Measurements from ENCODE around the gene SNX10.
"Not testable (repeated sequence)": the region's sequence is repeated elsewhere in the genome, so short reads cannot be mapped to it uniquely, and the experiment has no call there.

SNX10 gene, protein sequence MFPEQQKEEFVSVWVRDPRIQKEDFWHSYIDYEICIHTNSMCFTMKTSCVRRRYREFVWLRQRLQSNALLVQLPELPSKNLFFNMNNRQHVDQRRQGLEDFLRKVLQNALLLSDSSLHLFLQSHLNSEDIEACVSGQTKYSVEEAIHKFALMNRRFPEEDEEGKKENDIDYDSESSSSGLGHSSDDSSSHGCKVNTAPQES

GRCh38 chr7:26291699-26292538, at the start of gene SNX10:
Gene SNX10, plus strand, starts transcription at chr7:26291862. Its CDS starts 54,581 bp downstream, at chr7:26346443.
- ATAC-seq = peak; percentile 37 to 51

DNA sequence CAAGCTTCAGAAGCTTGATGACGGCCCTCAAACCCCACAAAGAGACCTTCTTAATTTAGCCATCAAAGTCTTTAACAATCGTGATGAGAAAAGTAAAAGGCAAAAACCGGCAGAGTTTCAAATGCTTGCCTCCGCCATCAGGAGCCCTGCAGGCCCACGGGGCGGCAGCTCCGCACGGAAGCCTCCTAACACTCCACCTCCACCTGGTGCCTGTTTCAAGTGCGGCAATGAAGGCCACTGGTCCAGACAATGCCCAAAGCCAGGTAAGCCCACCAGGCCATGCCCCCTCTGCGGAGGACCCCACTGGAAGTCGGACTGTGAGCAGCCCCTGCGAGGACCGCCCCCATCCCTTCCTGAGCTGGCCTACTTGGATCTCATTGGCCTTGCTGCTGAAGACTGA, 46.5 kb upstream of the SNX10 start:
- ATAC-seq = no peak

- no peak for ATAC-seq
Measured at GRCh38 chr7:26250239-26250638, 41.4 kb upstream of the SNX10 start.

DNA sequence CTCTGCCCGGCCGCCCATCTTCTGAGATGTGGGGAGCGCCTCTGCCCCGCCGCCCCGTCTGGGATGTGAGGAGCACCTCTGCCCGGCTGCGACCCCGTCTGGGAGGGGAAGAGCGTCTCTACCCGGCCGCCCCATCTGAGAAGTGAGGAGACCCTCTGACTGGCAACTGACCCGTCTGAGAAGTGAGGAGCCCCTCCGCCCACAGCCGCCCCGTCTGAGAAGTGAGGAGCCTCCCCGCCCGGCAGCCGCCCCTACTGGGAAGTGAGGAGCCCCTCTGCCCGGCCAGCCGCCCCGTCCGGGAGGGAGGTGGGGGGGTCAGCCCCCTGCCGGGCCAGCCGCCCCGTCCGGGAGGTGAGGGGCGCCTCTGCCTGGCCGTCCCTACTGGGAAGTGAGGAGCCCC, 29.8 kb upstream of the SNX10 start:
- not testable (repeated sequence) for ATAC-seq

GRCh38 chr7:26265065-26265464, 26.6 kb upstream of the SNX10 start:
- ATAC-seq = peak; percentile 79 to 85

DNA sequence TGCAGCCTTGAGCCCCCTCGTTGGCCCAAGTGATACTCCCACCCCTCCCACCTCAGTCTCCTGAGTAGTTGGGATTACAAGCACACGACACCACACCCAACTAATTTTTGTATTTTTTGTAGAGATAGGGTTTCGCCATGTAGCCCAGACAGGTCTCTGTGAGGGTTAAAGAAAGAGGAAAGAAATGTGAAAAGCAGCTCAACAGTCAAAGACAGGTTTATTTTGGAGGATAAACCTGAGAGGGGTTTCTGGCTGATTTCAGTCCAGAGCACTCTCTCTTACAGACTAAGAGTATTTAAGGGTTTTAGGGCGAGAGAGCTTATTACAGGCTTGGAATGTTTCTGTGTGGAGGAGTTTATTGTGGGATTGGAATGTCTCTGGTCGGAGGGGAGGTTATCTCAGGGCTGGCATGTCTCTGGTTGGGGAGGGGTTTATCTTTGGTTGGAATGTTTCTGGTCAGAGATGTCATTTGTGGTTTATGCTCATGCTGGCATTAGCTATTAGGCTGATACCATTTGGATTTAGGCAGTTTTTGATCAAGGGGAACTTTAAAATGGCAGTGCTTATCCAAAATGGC, 26.1 kb upstream of the SNX10 start:
- no peak for ATAC-seq

DNA sequence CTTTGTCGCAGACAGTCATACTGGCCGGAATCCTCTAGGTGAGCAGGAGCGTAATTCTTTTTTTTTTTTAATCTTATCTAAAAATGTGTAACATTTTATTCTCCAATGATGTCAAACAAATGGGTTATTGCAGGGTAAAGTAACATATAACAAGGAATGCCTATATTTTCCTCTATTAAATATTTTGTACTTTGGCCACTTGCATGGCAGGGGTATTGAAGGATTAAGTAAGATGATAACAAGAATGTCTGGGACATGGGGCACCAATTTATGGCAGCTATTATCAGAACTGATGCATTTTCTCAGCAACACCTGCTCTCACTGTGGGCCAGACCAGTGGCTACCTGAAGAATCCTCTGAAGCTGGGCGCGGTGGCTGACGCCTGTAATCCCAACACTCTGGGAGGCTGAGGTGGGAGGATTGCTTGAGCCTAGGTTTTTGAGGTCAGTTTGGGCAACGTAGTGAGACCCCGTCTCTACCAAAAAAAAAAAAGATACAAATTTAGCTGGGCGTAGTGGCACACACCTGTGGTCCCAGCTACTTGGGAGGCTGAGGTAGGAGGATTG, 24.0 kb upstream of the SNX10 start:
- ATAC-seq = no peak

DNA sequence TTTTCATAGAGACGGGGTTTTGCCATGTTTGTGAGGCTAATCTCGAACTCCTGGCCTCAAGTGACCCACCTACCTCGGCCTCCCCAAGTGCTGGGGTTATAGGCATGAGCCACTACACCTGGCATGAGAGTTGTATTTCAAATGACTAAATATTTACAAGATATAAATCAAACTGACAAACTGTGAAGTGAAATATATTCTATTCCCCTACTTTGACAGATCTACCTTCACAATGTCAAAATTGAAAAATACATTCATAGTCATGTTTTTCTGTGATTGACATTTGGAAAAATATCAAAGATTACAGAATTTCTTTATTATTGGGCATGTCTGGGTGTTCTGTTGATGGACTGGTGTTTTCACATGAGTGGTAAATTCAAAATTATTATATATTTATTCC, 16.4 kb upstream of the SNX10 start:
- no peak for ATAC-seq

- ATAC-seq = peak; percentile 33 to 45
Measured at GRCh38 chr7:26278770-26279169, 12.9 kb upstream of the SNX10 start.

DNA sequence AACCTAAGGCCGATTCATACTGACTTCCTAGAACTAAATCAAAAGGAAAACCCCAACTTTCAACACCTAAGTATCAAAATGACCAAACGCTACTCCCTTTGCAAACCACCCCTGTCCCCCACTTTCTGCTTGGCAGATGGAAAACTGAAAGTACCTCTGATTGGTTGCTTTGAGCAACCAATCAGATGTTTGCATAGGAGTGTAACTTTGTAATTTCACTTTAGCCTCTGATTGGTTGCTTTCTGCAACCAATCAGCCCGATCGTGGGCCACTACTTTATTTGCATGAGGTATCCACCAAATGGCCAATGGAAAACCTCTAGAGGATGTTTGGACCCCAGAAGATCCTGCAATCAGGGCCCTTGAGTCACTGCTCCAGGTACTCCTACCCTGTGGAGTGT, 12.3 kb upstream of the SNX10 start:
- ATAC-seq = peak; percentile 75 to 78

DNA sequence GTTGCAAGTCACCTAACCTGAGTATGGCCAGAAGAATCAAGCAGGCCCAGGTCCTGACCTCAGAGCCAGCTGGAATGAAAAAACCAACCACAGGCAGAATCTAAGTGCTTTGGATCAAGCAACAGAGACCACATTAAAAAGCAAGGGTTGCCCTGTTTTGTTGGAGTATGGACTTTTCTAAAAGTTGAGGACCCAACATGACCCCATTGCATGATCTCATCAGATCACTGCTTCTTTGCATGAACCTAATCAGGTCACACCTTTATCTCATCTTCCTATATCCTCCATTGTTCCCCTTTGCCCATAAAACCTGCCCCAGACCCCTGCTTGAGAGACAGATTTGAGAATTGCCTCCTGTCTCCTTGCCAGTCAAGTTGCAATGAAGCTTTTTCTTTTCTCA, 11.6 kb upstream of the SNX10 start:
- no peak for ATAC-seq

DNA sequence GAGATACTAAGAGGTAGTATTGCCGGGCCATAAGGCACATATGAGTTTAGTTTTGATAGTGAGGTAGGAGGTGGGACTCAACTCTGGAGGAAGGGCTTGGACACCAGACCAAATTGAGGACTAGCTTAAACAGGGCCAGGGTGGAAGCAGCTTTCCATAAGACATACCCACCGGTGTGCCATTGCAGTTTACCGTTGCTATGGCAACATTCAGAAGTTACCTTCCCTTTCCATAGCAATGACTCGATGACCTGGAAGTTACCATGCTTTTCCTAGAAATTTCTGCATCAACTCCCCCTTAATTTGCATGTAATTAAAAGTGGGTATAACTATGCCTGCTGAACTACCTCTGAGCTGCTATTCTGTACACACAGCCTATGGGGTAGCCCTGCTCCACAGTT, 10.9 kb upstream of the SNX10 start:
- ATAC-seq = peak in 1 of 2 donors; percentile 35

DNA sequence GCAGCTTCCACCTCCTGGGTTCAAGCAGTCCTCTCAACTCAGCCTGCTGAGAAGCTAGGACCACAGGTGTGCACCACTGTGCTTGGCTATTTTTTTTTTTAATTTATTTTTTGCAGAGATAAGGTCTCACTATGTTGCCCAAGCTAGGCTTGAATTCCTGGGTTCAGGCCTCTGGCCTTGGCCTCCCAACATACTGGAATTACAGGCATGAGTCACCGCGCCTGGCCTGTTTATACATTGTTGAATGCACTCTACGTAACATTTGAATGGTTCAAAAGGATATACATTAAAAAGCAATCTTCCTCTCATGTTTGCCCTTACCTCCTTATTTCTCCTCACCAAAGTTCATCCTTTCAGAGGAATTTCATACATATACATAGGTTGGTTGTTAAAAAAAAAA, 7.2 kb upstream of the SNX10 start:
- ATAC-seq = no peak

DNA sequence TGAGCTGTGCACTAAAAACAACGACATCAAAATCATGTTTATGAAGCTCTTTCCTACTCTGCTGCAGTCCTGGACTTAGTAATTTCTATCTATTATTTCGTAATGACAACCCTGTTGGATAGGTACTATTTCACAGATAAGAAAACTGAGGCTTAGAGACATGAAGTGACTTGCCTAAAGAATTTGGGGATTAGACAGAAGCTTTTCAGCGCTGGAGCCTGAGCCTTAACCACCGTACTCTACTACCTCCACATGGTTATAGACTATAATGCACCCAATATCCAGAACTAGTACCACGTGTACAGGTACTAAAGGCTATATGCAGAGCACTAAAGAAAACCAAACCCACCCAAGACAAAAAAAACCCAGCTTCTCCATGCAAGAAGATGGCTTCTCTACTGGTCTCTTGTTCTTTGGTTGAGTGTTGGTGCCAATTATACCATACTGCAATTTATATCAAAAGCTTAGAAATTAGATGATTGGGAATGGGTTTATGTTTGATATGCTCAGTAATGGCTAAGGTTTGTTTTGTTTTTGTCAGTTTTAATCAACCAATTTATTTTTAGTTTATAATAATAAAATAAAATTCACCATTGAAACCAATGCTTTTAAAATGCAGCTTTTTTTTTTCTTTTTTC, 6.5 kb upstream of the SNX10 start:
- peak in 1 of 2 donors; percentile 38 for ATAC-seq

- no peak for ATAC-seq
Measured at GRCh38 chr7:26286157-26286556, 5.5 kb upstream of the SNX10 start.

DNA sequence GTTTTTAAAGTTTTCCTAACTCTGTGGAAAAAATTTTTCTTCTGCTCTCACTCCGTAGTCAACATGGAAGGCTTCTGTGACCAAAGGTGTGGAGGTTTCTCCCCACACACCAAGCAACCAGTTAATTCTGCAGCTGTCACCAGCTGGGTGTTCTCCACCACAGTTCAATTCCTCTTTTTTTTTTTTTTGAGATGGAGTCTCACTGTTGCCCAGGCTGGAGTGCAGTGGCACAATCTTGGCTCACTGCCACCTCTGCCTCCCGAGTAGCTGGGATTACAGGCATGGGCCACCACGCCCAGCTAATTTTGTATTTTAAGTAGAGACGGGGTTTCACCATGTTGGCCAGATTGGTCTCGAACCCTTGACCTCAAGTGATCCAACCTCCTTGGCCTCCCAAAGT, 3.5 kb upstream of the SNX10 start:
- not testable (repeated sequence) for ATAC-seq

DNA sequence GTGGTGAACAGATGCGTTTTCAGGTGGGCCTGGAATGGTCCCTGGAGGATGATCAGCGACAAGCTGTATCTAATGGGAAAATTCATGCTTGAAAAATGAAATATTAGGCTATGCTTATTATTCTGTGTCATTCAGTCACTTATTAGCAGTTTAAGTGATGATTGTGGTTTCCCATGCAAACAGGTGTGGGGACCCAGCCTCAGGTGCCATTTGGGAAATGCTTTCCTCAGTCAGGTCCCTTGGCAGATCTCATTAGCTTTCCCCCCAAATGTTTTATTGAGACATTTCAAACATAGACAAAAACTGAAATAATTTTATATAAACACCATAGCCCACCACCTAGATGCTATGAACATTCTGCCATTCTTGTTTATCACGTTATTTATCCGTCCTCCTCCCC, 411 bp upstream of the SNX10 start:
- ATAC-seq = no peak

- ATAC-seq = no peak
Measured at GRCh38 chr7:26292768-26293560, 1.3 kb downstream of the SNX10 start.

GRCh38 chr7:26293569-26294308, 2.1 kb downstream of the SNX10 start:
- peak; percentile 88 for ATAC-seq

DNA sequence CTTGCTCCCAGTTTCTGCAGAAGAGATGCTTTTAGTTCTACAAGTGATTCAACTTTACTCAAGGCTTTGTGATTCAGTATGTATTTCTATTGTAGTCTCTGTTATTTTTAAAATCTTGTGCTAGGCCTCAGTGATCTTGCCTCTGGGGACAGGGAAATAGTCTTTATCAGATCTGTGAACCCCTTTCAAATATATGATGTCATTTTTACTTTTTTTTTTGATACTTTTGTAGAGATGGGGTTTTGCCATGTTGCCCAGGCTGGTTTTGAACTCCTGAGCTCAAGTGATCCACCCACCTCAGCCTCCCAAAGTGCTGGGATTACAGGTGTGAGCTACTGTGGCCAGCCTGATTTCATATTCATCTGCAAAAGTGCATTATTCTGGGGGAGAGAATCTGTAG, 3.4 kb downstream of the SNX10 start:
- no peak for ATAC-seq

GRCh38 chr7:26295586-26295985, 3.9 kb downstream of the SNX10 start:
- no peak for ATAC-seq

Data from activated CD4-positive, CD25-positive, alpha-beta regulatory T cell treated with anti-CD3 and anti-CD28 coated beads, Interleukin-2, amount 50 U/mL, for 24 hours (primary cell).